K562 (cell line): Measurements from ENCODE around the gene MAP4. TPM values are rescaled to one million over a fixed set of nuclear protein-coding genes. Genes with fewer than 3 reads are reported as not detected.

Experiments
- ATAC-seq: fragments of 200-7000 bp; cut with Tn5 transposase; 3 replicates; pipeline ENCODE4 v1.9.1; 2020; ENCODE audit warnings: moderate library complexity
- BruUV-seq: library from RNA; stranded (reverse); fragments of 400-500 nt; replicated peaks from 2 replicates; lab custom pipeline; 2021; lab: Mats Ljungman, UMichigan
- CTCF ChIA-PET: fragments of 300-600 bp; formaldehyde crosslinking; extraction: SDS; loops from one replicate; lab custom pipeline; 2021; ENCODE audit warnings: low intra/inter-chr PET ratio; lab: Yijun Ruan, JAX
- POLR2A ChIA-PET: fragments of 300-600, 350-650 bp; sonication (Branson Sonifier 250); formaldehyde crosslinking; extraction: SDS; loops from one replicate; lab custom pipeline; 2021; ENCODE audit warnings: antibody characterized with exemption, inconsistent platforms; lab: Yijun Ruan, JAX
- DNase-seq, 4 experiments: peaks; one replicate each; pipeline versions ENCODE4 v3.0.0 to v3.0.0-alpha.2; 2011 to 2018; ENCODE audit warnings: low spot score in 3 of 4, mixed read lengths in 3 of 4; ENCODE audit errors: extremely low read depth in 1 of 4
- FAIRE-seq: peaks from 2 replicates; lab custom pipeline; 2011; peaks lifted over from hg19 to GRCh38; lab: Jason Lieb, UNC
- H2AFZ ChIP-seq: 2 replicates; pipeline ENCODE4 v1.6.0; 2011; ENCODE audit warnings: low read depth, low read length, control low read depth, inconsistent platforms
- H3K27ac ChIP-seq: fragments of 200-600 bp; 3 replicates; pipeline ENCODE4 v1.8.0; 2011; ENCODE audit warnings: low read depth, mild to moderate bottlenecking, control low read depth, inconsistent platforms, low read length, moderate library complexity, mixed read lengths; ENCODE audit errors: extremely low read depth
- H3K27me3 ChIP-seq, 2 experiments: fragments of 300-600 bp in 1 of 2; 2 replicates in 1 of 2; 3 replicates in 1 of 2; pipeline versions ENCODE4 v1.6.0 to v1.8.0; 2011; ENCODE audit warnings: inconsistent platforms in 2 of 2, low read length in 2 of 2, mild to moderate bottlenecking in 1 of 2, mixed read lengths in 1 of 2, moderate library complexity in 1 of 2; ENCODE audit not compliant: control insufficient read depth in 2 of 2, insufficient read depth in 2 of 2
- H3K36me3 ChIP-seq: fragments of 300-600 bp; 3 replicates; pipeline ENCODE4 v1.8.0; 2011; ENCODE audit warnings: mild to moderate bottlenecking, low read length, inconsistent platforms; ENCODE audit not compliant: control insufficient read depth, insufficient read depth
- H3K4me1 ChIP-seq, 2 experiments: fragments of 200-600 bp in 1 of 2; replicated peaks in 1 of 2; 2 replicates in 1 of 2; 3 replicates in 1 of 2; pipeline versions ENCODE4 v1.5.1 to v1.8.0; 2011; ENCODE audit warnings: inconsistent platforms in 2 of 2, low read length in 2 of 2, mild to moderate bottlenecking in 1 of 2, mixed read lengths in 1 of 2, moderate library complexity in 1 of 2; ENCODE audit not compliant: control insufficient read depth in 2 of 2, insufficient read depth in 2 of 2
- H3K4me2 ChIP-seq: 2 replicates; pipeline ENCODE4 v1.6.1; 2011; ENCODE audit warnings: low read length, control low read depth, inconsistent platforms, mixed read lengths; ENCODE audit not compliant: insufficient read depth
- H3K4me3 ChIP-seq: fragments of 200-600 bp; sonication (generic), shearing (Covaris generic); 2 replicates; pipeline ENCODE4 v1.5.1; 2016; ENCODE audit warnings: control low read depth, inconsistent platforms
- H3K79me2 ChIP-seq: fragments of 200-600 bp; 3 replicates; pipeline ENCODE4 v1.8.0; 2011; ENCODE audit warnings: low read length, inconsistent platforms; ENCODE audit not compliant: control insufficient read depth, insufficient read depth
- H3K9ac ChIP-seq, 2 experiments: 2 replicates each; pipeline versions ENCODE4 v1.6.0 to v1.6.1; 2011; ENCODE audit warnings: low read depth in 2 of 2, low read length in 2 of 2, control low read depth in 1 of 2, inconsistent platforms in 1 of 2, mild to moderate bottlenecking in 1 of 2, mixed read lengths in 1 of 2; ENCODE audit not compliant: insufficient read depth in 1 of 2
- H3K9me1 ChIP-seq: one replicate; pipeline ENCODE4 v1.6.0; 2011; ENCODE audit warnings: inconsistent platforms, mild to moderate bottlenecking, low read length, moderate library complexity; ENCODE audit not compliant: control insufficient read depth, insufficient read depth
- H3K9me3 ChIP-seq: replicated peaks from 2 replicates; pipeline ENCODE4 v1.5.1; 2011; ENCODE audit warnings: low read depth, low read length, inconsistent platforms; ENCODE audit not compliant: control insufficient read depth, insufficient read depth
- H4K20me1 ChIP-seq: replicated peaks from 2 replicates; pipeline ENCODE4 v1.6.1; 2011; ENCODE audit warnings: low read length, inconsistent platforms, mixed read lengths; ENCODE audit not compliant: control insufficient read depth, insufficient read depth
- CEBPG ChIP-seq, 3 experiments: fragments of 200-800 bp in 1 of 3; sonication (Bioruptor generic) in 1 of 3; sonication (generic) in 1 of 3; formaldehyde crosslinking in 1 of 3; IDR thresholded peaks in 2 of 3; conservative IDR thresholded peaks in 1 of 3; 2 replicates each; pipeline versions ENCODE4 v1.6.1 to v1.8.0; 2016 to 2022; ENCODE audit warnings: missing compliant biosample characterization in 2 of 3, missing genetic modification characterization in 2 of 3, mild to moderate bottlenecking in 1 of 3, missing genetic modification reagents in 1 of 3
- ELF2 ChIP-seq: fragments of 250-450 bp; sonication (Bioruptor Pico); IDR thresholded peaks from 2 replicates; pipeline ENCODE4 v1.5.0; 2021; ENCODE audit warnings: mild to moderate bottlenecking
- FOXK2 ChIP-seq, 2 experiments: fragments of 450-650 bp; IDR thresholded peaks in 1 of 2; conservative IDR thresholded peaks in 1 of 2; 2 replicates each; pipeline ENCODE4 v1.6.1; 2016; ENCODE audit warnings: low read depth in 2 of 2, mild to moderate bottlenecking in 1 of 2
- JUN ChIP-seq, 2 experiments: sonication (generic) in 1 of 2; formaldehyde crosslinking in 1 of 2; IDR thresholded peaks; 2 replicates each; pipeline versions ENCODE4 v1.6.1 to v1.8.0; 2012 to 2022; ENCODE audit warnings: borderline replicate concordance in 2 of 2, mild to moderate bottlenecking in 2 of 2, improper control_type of control experiment in 1 of 2, low read depth in 1 of 2, low read length in 1 of 2, missing genetic modification reagents in 1 of 2
- MEIS2 ChIP-seq: fragments of 450-650 bp; IDR thresholded peaks from 2 replicates; pipeline ENCODE4 v1.6.1; 2014; ENCODE audit warnings: mild to moderate bottlenecking; ENCODE audit not compliant: partially characterized antibody
- MTA3 ChIP-seq: fragments of 450-650 bp; formaldehyde crosslinking; IDR thresholded peaks from 2 replicates; pipeline ENCODE4 v1.6.1; 2017; ENCODE audit warnings: mild to moderate bottlenecking, borderline replicate concordance
- NRF1 ChIP-seq, 2 experiments: fragments of 450-650 bp; IDR thresholded peaks in 1 of 2; conservative IDR thresholded peaks in 1 of 2; 2 replicates each; pipeline ENCODE4 v1.6.1; 2014; ENCODE audit warnings: mild to moderate bottlenecking in 2 of 2
- RB1 ChIP-seq: fragments of 450-650 bp; IDR thresholded peaks from 2 replicates; pipeline ENCODE4 v1.6.1; 2017; ENCODE audit warnings: low read depth, mild to moderate bottlenecking
- SRF ChIP-seq, 2 experiments: fragments of 250-450, 450-650 bp in 1 of 2; sonication (Bioruptor Pico) in 1 of 2; sonication (generic) in 1 of 2; formaldehyde crosslinking; IDR thresholded peaks; 2 replicates each; pipeline versions ENCODE4 v1.5.0 to v1.5.1; 2020 to 2022; ENCODE audit warnings: mild to moderate bottlenecking in 1 of 2, missing genetic modification reagents in 1 of 2
- SRSF1 ChIP-seq: fragments of 200-400 bp; formaldehyde crosslinking; IDR thresholded peaks from 2 replicates; pipeline ENCODE4 v1.6.1; 2017; ENCODE audit warnings: mild to moderate bottlenecking, low read depth, low read length, moderate library complexity
- TAF15 ChIP-seq: fragments of 200-400 bp; formaldehyde crosslinking; IDR thresholded peaks from 2 replicates; pipeline ENCODE4 v1.6.1; 2017; ENCODE audit warnings: mild to moderate bottlenecking, low read depth, low read length, moderate library complexity
- THRA ChIP-seq: fragments of 450-650 bp; IDR thresholded peaks from 2 replicates; pipeline ENCODE4 v1.6.1; 2017; ENCODE audit warnings: mild to moderate bottlenecking, moderate library complexity
- ZBTB7A ChIP-seq: IDR thresholded peaks from 2 replicates; pipeline ENCODE4 v1.6.1; 2011; ENCODE audit warnings: low read depth, mild to moderate bottlenecking, low read length, moderate library complexity, borderline replicate concordance; ENCODE audit not compliant: control insufficient read depth
- ZNF143 ChIP-seq: sonication (generic); formaldehyde crosslinking; IDR thresholded peaks from 2 replicates; pipeline ENCODE4 v1.9.0; 2022; ENCODE audit warnings: mild to moderate bottlenecking, missing genetic modification reagents
- ZNF444 ChIP-seq: fragments of 250-450 bp; sonication (Bioruptor Pico); IDR thresholded peaks from 2 replicates; pipeline ENCODE4 v1.4.0; 2020; ENCODE audit warnings: mild to moderate bottlenecking, moderate library complexity
- ZNF445 ChIP-seq: fragments of 250-450 bp; sonication (Bioruptor Pico); IDR thresholded peaks from 2 replicates; pipeline ENCODE4 v1.4.0; 2020; ENCODE audit warnings: low read depth, mild to moderate bottlenecking, moderate library complexity
- WGBS: fragments of 100-300 bp; shearing (Covaris generic); methylation state at CpG from one replicate; pipeline ENCODE4 v1.1.6; 2016; ENCODE audit warnings: low coverage, mixed read lengths; ENCODE audit not compliant: insufficient coverage; ENCODE audit errors: missing lambda C conversion rate; 5-methylcytosine and 5-hydroxymethylcytosine counted together
- in situ Hi-C: fragments of 300-500 bp; cut with MboI; formaldehyde crosslinking; loops from 4 replicates; pipeline ENCODE4 v1.15.0; 2018; ENCODE audit warnings: inconsistent platforms, mixed read lengths
- intact Hi-C: fragments of 100-400 bp; cut with micrococcal nuclease; formaldehyde crosslinking; loops from 2 replicates; pipeline ENCODE4 v1.14.2; 2022
- polyA plus RNA-seq, 8 experiments: library from polyadenylated mRNA; depleted of rRNA in 4 of 8; stranded (reverse) in 5 of 8; unstranded in 3 of 8; fragments of >200 nt; fragmentation: Nextera tagmentation in 2 of 8; fragmentation: Illumina TruSeq in 1 of 8; extraction: Ambion mirVana in 2 of 8; extraction: Trizol in 1 of 8; gene quantifications; 2 replicates each; pipeline versions ENCODE4 v1.2.1 to v1.2.3, GENCODE V29; 2011 to 2014; ENCODE audit warnings: inconsistent platforms in 1 of 8, missing spikeins in 1 of 8
- total RNA-seq, 7 experiments: library from RNA; depleted of rRNA in 6 of 7; stranded (reverse); fragments of >200 nt in 6 of 7; fragmentation: Illumina TruSeq in 2 of 7; extraction: Trizol in 2 of 7; gene quantifications; 2 replicates each; pipeline versions ENCODE4 v1.2.1 to v1.2.3, GENCODE V29; 2011 to 2021; ENCODE audit warnings: low replicate concordance in 1 of 7
- TF ChIP-seq, protein P1 (sequence below): sonication (generic); formaldehyde crosslinking; IDR thresholded peaks from 2 replicates; pipeline ENCODE4 v1.8.1; 2023; ENCODE audit warnings: mild to moderate bottlenecking, missing genetic modification reagents, moderate library complexity

The MAP4 gene
- total and polyA plus RNA-seq, 9 of the 15 experiments (the other 6 are each of a cell fraction or from before 2014, with no cell fraction given): 13.3 to 141 (median 36.8) TPM

GRCh38 chr3:47802734-47803479, 213.3 kb downstream of the MAP4 start, which contains the start of gene DHX30:
Gene DHX30, plus strand, starts transcription at chr3:47803138. Its CDS starts 7,546 bp downstream, at chr3:47810684.
- Histone ChIP-seq H3K27ac (peak within 1 kb of the TSS; percentile 86), H2AFZ (peak within 1 kb of the TSS; percentile 100), H3K36me3 (0 out of 3 replicates have a peak, but pooled peaks cover 3% of the 10 kb centered on the region), H3K9ac (peak within 1 kb of the TSS; percentile 88 to 98), H3K79me2 (peaks cover 21% of the 10 kb centered on the region), H3K27me3 (no peaks in the 10 kb centered on the region), H3K9me1 (no peaks in the 10 kb centered on the region), H3K4me3 (peak within 1 kb of the TSS; percentile 98), H3K4me2 (peak within 1 kb of the TSS; percentile 94), H4K20me1 (no peaks in the 10 kb centered on the region), H3K4me1 (peaks cover 9 to 12% of the 10 kb centered on the region in 2 experiments; a peak in 4 of 5 replicates), H3K9me3 (no peaks in the 10 kb centered on the region)
- DNase-seq: peak; percentile 94 to 98 (median 96)
- under 1% methylated on average over 73 of the region's 90 CpGs for WGBS
- intact Hi-C loops: loop anchor here (2.0 kb wide), 1 partner anchor 22 kb away; no protein-coding TSS in a partner anchor
- BruUV-seq: no TSS peak
- in situ Hi-C loops: no loop called here
- POLR2A ChIA-PET: interaction anchor here (0.5 to 1.7 kb wide), 4 partner anchors 12 to 381 kb away, joined by 3 to 10 read pairs (median 3); no protein-coding TSS in a partner anchor
- peak; percentile 97 for ATAC-seq
- CTCF ChIA-PET: interaction anchor here (0.6 kb wide), 1 partner anchor 22 kb away, joined by 3 read pairs; no protein-coding TSS in a partner anchor
- peak; percentile 91 for FAIRE-seq
- TF ChIP-seq ZNF143 (CRISPR knock-in tag) (peak; percentile 91), ZBTB7A (peak; percentile 46), SRSF1 (0 out of 2 replicates have a peak, but pooled peaks have one; percentile 19), ZNF444 (CRISPR knock-in tag) (no peak), RB1 (peak; percentile 85), ZNF445 (CRISPR knock-in tag) (no peak), JUN (IDR thresholded peaks at IDR 0.05; ENCODE audit: borderline replicate concordance, low read depth, low read length) (0 out of 2 replicates have a peak, but pooled peaks have one; percentile 32), JUN (CRISPR knock-in tag; IDR thresholded peaks at IDR 0.05; ENCODE audit: borderline replicate concordance) (0 out of 2 replicates have a peak, but pooled peaks have one; percentile 62), FOXK2 (conservative IDR thresholded peaks at IDR 0.05 in 1 of 2, IDR thresholded peaks at IDR 0.05 in 1 of 2; ENCODE audit: low read depth in 2 of 2) (peak in 1 of 2 experiments; percentile 54; a peak in 1 of 4 replicates), NRF1 (conservative IDR thresholded peaks at IDR 0.05 in 1 of 2, IDR thresholded peaks at IDR 0.05 in 1 of 2) (peak; percentile 93 to 94), THRA (no peak), ELF2 (CRISPR knock-in tag) (peak; percentile 70; the same call in 1 of the 2 replicates), SRF (CRISPR knock-in tag; IDR thresholded peaks at IDR 0.05) (no peak; a peak in 1 of 4 replicates), MTA3 (0 out of 2 replicates have a peak, but pooled peaks have one; percentile 54), TAF15 (no peak), CEBPG (CRISPR knock-in tag; IDR thresholded peaks at IDR 0.05) (no peak), CEBPG (tag; conservative IDR thresholded peaks at IDR 0.05 in 1 of 2, IDR thresholded peaks at IDR 0.05 in 1 of 2) (no peak), MEIS2 (peak; percentile 44)
- TF ChIP-seq, protein P1, sequence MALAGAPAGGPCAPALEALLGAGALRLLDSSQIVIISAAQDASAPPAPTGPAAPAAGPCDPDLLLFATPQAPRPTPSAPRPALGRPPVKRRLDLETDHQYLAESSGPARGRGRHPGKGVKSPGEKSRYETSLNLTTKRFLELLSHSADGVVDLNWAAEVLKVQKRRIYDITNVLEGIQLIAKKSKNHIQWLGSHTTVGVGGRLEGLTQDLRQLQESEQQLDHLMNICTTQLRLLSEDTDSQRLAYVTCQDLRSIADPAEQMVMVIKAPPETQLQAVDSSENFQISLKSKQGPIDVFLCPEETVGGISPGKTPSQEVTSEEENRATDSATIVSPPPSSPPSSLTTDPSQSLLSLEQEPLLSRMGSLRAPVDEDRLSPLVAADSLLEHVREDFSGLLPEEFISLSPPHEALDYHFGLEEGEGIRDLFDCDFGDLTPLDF: peak; percentile 88
